ENCODE data around the gene KIF23.
A peak's percentile ranks its signal among the peaks of the same experiment; 100 is the strongest.

KIF23 gene

DNA sequence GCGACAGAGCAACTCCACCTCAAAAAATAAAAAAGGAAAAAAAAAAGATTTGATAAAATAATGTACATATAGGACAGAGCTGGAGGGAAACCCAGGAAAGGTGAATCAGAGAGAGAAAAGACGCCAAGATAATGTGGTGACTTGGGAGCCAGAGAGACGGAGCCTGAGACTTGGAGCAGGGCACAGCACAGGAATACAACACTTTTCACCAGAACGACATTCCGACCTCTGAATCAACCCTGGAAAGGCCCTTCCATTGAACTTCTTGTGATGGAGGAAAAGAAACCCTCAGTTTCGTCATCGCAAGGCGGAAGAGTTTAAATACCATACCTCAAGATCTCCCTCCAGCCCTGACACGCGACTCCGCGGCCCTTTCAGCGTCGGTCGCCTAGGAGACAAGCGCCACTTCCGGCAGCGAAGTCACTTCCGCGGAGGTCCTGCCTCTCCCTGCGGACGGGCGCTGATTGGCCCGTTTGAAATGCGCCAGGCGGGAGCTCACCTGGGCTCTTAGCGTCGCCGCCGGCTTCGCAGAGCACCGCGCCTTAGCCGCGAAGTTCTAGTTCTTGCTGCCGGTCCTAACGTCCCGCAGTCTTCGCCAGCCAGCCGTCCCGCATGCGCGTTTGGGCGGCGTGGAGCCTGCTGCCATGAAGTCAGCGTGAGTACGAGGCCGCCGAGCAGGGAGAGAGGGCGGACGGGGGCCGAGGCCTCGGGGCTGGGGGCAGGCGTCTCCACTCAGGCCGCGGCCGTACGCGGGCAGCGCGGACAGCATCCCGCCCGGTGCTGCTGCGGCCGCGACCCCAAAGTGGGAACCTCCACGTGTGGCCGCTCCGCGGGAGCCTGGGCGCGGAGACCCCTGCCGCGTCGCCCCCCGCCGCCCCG, at the start of gene KIF23:
TSS of gene KIF23 (plus strand) at position 528 of the 879 bp plus-strand sequence. CDS start at position 645, 117 bp downstream.
- DNase-seq (ENCODE audit: low read depth) = peak; percentile 72
- H3K4me3 ChIP-seq (ENCODE audit: control insufficient read depth, low read depth, low read length) = peak within 1 kb of the TSS; percentile 83
- TF ChIP-seq, protein P1, sequence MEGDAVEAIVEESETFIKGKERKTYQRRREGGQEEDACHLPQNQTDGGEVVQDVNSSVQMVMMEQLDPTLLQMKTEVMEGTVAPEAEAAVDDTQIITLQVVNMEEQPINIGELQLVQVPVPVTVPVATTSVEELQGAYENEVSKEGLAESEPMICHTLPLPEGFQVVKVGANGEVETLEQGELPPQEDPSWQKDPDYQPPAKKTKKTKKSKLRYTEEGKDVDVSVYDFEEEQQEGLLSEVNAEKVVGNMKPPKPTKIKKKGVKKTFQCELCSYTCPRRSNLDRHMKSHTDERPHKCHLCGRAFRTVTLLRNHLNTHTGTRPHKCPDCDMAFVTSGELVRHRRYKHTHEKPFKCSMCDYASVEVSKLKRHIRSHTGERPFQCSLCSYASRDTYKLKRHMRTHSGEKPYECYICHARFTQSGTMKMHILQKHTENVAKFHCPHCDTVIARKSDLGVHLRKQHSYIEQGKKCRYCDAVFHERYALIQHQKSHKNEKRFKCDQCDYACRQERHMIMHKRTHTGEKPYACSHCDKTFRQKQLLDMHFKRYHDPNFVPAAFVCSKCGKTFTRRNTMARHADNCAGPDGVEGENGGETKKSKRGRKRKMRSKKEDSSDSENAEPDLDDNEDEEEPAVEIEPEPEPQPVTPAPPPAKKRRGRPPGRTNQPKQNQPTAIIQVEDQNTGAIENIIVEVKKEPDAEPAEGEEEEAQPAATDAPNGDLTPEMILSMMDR (IDR thresholded peaks at IDR 0.05; ENCODE audit: control insufficient read depth, insufficient read depth, low read depth, low read length, missing control alignments) = no peak

DNA sequence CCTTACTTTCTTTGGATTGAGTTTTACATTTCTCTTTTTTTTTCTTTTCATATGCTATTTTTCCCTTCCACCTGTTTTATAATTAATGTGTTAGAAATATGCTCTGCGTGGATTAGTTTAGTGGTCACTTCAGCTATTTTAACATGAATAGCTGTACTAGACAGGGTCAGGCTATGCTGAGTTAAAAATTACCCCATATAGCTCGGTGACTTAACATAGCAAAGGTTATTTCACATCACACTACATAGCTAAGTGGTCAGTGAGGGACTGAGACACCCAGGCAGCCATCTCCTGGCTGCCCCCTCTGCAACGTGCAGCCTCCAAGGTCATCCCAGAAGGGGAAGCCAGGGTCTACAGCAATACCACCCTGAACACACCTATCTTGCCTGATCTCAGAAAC, 46.9 kb upstream of the KIF23 start:
- no peak overlapping the region for H3K4me3 ChIP-seq (ENCODE audit: control insufficient read depth, low read depth, low read length)
- no peak for DNase-seq (ENCODE audit: low read depth)
- TF ChIP-seq, protein P1 (IDR thresholded peaks at IDR 0.05; ENCODE audit: control insufficient read depth, insufficient read depth, low read depth, low read length, missing control alignments) = no peak

DNA sequence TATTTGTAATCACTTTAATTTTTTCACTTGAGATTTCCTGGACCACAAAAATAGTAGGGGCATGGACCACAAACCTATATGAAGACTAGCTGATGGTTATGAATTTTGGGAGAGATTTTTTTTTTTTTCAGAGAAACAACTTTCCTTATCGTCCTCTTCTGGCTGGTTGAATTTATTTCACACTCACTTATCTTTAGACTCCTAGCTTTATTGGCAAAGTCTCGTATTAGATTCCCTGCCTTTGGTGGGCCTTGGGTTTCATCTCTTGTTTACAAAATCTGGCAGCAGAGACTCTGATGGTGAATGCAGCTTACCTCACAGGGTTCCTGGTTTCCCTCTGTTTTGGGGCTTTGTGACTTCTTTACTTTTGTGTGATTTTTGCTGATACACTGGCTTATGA, 44.5 kb upstream of the KIF23 start:
- DNase-seq (ENCODE audit: low read depth) = no peak

DNA sequence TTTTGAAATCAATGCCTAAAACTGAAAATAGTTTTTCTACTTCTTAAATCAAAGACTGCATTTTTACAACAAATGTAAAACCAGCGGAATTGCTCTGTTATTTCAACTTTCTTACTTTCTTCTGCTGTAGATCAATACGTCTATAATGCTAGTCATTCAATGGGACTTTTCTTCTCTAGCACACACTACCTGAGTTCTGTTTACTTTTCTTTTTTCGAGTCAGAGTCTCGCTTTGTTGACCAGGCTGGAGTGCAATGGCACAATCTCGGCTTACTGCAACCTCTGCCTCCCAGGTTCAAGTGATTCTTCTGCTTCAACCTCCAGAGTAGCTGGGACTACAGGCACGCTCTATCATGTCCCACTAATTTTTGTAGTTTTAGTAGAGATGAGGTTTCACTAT, 40.7 kb upstream of the KIF23 start:
- DNase-seq (ENCODE audit: low read depth) = no peak
- H3K4me3 ChIP-seq (ENCODE audit: control insufficient read depth, low read depth, low read length) = no peak overlapping the region
- TF ChIP-seq, protein P1 (IDR thresholded peaks at IDR 0.05; ENCODE audit: control insufficient read depth, insufficient read depth, low read depth, low read length, missing control alignments) = no peak

More for the DNA sequence above, 44.5 kb upstream of the KIF23 start:
- TF ChIP-seq, protein P1 (IDR thresholded peaks at IDR 0.05; ENCODE audit: control insufficient read depth, insufficient read depth, low read depth, low read length, missing control alignments) = no peak
- H3K4me3 ChIP-seq (ENCODE audit: control insufficient read depth, low read depth, low read length) = no peak overlapping the region

DNA sequence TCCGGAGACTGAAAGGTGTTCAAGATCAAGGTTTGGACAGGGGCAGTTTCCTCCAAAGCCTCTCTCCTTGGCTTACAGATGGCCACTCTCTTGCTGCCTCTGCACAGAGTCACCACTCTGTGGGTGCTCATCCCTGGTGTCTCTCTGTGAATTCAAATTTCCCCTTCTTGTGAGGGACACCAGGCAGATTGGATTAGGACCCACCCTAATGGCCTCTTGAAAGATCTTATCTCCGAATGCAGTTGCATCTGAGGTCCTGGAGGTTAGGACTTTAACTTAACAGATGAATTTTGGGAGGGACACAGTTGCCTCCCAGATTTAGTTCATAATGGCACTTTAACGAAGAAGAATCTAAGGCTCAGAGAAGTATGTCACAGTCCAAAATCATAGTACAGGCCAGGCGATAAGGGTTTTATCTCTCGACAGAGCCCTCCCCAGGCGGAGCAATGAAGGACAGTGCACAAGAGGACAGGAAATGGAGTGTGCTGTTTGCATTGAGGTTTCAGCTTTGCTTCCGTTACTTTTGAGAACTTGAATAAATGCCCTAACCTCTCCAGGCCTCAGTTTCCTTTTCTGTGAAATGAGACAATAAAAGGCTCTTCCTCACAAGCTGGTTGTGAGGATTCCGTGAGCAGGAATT, 38.9 kb upstream of the KIF23 start:
- no peak for DNase-seq (ENCODE audit: low read depth)
- TF ChIP-seq, protein P1 (IDR thresholded peaks at IDR 0.05; ENCODE audit: control insufficient read depth, insufficient read depth, low read depth, low read length, missing control alignments) = no peak

DNA sequence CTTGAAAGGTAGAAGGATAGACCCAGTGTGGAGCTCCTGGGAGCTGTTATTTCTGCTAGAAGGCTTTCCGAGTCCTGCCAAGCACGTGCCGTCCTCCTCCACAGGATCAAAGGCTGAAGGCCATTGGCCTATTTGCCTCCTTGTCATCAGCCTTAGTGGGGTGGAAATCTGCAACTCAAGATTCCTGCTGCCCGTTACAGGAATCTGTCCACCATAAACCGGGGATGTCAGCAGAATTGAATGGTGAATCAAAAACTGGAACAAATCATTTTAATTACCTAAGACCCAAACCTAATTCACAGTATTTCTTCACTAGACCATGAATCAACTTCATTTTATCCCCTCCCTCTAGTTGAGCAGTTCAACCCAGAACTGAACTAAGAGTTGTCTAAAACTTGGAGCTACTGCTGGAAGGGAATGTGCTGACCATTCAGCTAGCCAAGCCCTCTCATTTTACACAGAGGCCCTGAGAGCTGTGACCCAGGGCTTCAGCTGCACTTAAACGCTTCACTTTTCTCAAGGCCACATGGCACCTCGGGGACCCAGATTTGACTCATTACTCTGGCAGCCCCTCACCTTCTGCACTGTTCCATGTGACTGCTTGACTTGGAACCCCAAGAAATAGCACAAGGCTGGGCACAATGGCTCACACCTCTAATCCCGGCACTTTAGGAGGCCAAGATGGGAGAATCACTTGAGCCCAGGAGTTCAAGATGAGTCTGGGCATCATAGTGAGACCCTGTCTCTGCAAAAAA, 36.8 kb upstream of the KIF23 start:
- H3K4me3 ChIP-seq (ENCODE audit: control insufficient read depth, low read depth, low read length) = no peak overlapping the region
- DNase-seq (ENCODE audit: low read depth) = no peak
- TF ChIP-seq, protein P1 (IDR thresholded peaks at IDR 0.05; ENCODE audit: control insufficient read depth, insufficient read depth, low read depth, low read length, missing control alignments) = no peak

More for the DNA sequence above, 38.9 kb upstream of the KIF23 start:
- no peak overlapping the region for H3K4me3 ChIP-seq (ENCODE audit: control insufficient read depth, low read depth, low read length)

Measured in AG09309 (cell line).